Smooth muscle cell of the brain vasculature (primary cell): ENCODE data around the gene MTF2.

Experiments used
- DNase-seq: peaks from one replicate; pipeline ENCODE4 v3.0.0-alpha.2; 2012; ENCODE audit warnings: low read depth, low spot score

MTF2 gene

GRCh38 chr1:93186667-93187066 lies 107.6 kb downstream of the MTF2 start:
- DNase-seq, result no peak
